RKO (cell line): ENCODE data around the gene CNGB1.

Source experiments
- DNase-seq: peaks from one replicate; pipeline ENCODE4 v3.0.0-alpha.2; 2016; ENCODE audit warnings: low spot score

Gene CNGB1

DNA sequence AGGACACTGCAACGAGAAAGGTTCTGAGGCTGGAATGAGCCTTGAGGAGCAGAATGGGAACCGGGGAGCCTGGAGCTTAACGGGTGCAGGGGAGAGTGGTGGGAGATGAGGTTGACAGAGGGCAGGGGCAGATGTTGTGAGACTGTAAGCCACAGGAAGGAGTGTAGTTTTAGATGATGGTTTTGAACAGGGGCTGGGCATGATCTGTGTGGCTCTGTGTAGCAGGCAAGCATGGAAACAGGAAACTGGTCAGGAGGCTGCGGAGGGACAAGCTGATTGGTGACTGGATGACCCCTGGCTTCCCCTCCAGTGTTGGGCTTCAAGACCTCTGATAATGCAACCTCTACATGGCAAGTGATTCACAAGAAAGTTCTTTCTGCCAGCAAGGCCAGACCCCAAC lies 1.4 kb upstream of the CNGB1 start:
- DNase-seq, result no peak

DNA sequence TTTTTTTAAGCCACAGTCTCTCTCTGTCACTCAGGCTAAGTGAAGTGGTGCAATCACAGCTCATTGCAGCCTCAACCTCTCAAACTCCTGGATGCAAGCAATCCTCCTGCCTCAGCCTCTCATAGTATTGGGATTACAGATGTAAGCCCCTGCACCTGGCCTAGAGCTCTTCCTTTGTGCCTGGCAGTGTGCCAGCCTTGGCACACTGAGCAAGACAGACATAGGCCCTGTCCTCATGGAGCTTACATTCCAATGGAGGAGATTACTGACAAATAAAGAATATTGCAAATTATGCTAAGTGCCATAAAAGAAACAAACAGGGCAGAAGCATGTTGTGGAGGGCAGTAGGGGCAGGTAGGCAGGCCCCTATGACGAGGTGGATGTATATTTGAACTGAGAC lies 920 bp upstream of the CNGB1 start:
- no peak for DNase-seq

DNA sequence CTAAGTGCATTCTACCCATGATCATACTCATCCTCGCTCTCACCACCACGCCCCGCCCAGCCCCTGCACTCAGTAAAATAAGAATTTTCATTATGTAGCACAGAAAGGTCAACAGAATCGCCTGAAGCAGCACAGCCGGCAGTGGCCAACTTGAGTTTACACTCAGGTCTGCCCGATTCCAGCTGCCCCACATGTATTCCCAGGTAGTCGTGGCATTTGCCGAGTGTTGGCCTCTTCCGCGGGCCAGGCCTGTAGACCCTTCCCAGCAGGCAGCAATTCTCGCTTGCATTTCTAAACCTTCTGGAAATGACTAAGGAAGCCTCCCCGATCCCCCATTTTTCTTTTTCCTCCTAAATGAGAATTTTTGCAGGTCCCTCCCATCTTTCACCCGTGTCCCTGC lies 609 bp downstream of the CNGB1 start:
- no peak for DNase-seq

DNA sequence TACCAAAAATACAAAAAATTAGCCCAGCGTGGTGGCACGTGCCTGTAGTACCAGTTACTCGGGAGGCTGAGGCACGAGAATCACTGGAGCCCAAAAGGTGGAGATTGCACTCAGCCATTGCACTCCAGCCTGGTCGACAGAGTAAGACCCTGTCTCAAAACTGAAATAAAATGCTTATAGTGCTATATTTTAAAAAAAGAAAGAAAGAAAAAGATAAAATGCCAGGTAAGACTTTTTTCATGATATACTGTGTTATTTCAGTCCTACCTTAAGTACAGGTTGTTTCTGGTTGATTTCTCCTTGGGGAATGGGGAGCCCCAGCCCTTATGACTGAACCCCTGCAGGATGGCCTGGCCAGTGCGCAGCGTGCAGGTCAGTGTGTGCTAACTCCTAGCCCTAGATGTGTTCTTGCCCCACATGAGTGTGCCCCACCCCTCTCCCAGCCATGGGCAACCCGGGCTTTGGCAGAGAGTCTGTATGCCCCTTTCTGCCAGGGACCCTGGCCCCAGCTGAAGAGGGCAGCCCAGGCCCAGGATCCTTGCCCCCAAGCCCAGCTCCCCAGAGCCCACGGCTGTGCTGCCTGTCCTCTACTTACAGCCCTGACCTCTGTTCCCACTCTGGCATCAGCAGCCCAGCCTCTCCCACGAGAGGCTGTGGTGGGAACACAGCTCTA lies 1.3 kb downstream of the CNGB1 start:
- DNase-seq, result no peak

DNA sequence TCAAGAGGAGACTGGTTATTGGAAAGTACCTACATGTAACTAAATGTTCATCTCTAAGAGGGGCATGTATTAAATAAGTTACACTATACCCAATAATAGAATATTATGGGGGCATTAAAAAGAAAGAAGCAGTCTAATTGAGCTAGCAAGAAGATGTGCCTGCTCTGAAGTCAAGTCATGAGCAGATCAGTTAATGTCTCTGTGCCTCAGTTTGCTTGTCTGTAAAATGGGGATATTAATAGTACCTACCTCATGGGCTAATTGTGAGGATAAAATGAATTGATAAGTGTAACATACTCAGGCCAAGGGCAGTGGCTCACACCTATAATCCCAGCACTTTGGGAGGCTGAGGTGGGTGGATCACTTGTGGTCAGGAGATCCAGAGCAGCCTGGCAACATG lies 3.0 kb downstream of the CNGB1 start:
- no peak for DNase-seq

DNA sequence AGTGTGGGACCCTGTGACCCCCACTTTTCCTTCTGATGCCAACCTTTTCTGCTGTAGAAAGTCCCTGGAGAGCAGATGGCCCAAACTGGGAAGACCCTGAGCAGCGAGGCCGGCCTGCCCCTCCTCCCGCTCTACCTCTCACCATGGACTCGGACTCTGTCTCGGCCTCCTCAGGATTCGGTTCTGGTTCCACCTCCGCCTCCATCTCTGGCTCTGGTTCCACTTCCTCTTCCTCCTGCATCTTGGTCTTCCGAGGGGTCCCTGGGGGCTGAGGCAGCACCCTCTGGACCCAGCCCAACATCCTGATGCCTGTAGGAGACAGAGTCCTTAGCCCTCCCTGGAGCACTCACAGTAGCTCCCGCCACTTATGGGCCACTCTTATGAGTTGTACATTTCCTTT lies 3.9 kb downstream of the CNGB1 start:
- DNase-seq, result no peak

DNA sequence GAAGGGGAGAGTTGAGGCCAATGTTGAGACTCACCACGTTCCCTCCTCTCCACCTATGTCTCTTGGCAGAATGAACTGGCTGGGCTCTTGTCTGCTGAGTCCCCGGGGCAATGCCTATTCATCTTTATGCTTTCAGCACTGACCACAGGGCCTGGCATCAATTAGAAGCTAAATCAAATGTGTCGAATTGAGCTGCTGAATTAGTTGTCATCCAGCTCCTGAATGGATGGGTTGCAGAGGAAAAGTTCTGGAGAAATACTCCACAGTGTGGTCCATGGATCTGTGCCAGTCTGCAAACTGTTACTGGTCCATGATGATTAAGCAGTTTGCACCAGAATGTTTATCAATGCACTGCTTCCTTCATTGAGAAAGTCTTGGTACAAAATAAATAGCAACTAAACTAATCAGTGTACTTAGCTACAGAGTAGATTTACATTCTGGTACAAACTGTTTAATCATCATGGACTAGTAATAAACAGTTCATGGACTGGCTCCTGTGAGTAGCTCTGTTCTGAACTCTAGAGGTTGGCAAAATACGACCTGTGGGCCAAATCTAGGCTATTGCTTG lies 4.6 kb downstream of the CNGB1 start:
- DNase-seq, result no peak

DNA sequence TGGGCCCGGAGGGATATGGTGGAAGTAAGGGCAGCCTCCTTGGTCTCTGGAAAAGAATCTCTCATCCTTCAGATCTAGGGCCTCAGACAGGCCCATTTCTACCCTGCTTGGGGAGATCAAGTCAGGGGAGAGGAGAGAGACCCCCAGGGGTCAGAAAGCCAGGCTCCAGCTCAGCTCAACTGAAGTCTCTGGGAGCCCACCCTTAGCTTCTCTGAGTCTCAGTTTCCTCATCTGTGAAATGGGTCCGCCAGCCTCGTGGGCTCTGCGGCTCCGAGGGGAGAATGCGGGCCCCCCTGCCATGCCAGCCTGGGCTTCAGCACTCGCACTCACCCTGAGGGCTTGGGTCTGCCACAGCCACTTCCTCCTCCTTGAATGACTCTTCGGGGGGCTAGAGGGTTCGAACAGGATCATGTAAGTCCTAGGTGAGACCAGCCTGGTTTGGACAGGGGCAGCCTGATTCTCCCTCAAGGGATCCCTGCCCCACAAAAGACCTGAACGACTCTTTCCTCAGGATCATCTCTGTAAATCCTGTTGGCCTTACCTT lies 6.7 kb downstream of the CNGB1 start:
- no peak for DNase-seq

DNA sequence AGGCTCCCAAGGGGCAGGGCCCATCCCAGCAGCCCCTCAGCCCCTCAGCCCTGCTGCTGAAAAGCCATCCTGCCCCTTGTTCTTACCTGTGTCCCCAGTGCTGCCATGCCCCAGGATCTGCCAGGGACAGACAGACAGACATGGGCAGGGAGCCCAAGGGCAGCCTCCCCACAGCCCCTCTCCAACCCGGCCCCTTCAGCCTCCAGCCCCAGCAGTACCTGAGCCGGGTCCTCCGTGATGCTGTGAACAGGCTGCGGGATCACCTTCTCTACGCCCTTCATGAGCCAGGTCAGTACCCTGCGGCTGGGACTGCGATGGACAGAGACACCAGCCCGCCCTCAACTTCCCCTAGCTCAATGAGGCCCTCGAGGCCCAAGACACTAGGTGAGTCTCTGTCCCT lies 8.2 kb downstream of the CNGB1 start:
- no peak for DNase-seq

DNA sequence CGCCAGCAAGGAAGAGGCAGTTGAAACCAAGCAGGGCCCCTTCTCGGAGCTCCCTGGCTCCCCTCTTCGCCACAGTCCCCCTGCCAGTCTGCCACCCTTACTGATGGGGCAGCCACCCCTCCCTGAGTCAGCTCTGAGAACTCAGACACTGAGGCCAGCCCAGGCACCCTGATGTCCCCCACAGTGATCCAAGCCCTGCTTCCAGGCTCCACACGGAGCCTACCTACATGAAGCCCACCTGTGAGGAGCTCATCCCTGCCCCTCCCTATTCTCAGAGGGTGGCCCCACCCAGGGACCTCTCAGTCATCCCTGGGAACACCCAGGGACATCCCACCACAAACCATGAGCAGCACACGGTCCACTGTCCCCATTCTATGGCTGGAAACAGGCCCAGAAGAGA lies 8.9 kb downstream of the CNGB1 start:
- DNase-seq, result no peak

DNA sequence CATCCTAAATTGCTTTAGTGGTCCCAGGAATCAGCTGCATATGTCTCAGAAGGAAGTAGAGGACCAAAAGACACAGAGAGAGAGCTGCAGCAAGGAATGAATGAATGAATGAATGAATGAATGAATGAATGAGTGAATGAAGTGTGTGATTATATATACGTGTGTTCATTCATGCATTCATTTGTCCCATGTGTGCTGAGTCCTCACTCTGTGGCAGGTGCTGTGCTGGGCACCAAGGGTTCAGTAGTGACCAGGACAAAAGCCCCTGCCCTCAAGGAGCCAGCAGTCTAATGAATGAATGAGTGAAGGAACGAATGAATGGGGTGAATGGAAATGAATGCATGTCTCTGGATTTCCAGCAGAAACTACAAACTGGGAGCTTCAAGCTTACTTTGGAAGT lies 9.4 kb downstream of the CNGB1 start:
- DNase-seq, result no peak

DNA sequence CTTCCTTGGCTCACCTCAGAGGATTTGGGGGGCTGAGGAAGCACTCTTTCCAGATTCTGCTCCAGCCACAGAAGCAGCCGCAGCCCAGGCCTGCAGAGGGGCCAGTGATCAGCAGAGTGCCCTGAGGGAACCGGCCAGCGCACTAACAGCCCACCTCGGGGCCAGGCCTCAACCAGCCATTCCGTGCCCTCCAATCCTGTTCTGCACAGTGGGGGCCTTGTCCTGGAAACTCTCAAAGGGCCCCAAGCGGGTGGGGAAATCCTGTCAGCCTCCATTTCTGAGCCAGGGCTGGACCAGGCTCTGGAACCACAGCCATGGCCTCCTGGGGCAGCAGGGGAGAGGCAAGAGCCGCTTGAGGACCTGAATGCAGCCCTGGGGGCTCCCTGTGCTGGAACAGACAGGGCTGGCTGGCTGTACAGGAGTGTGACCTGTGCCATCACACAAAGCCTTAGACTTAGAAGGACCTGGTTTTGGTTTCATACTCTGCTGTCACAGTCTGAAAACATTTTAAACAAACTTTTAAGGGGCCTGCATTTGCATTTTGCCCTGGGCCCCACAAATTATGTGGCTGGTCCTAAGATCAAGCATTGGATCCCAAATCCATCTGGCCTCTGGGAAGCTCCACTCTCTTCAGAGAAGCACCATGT lies 10.0 kb downstream of the CNGB1 start:
- DNase-seq, result no peak

DNA sequence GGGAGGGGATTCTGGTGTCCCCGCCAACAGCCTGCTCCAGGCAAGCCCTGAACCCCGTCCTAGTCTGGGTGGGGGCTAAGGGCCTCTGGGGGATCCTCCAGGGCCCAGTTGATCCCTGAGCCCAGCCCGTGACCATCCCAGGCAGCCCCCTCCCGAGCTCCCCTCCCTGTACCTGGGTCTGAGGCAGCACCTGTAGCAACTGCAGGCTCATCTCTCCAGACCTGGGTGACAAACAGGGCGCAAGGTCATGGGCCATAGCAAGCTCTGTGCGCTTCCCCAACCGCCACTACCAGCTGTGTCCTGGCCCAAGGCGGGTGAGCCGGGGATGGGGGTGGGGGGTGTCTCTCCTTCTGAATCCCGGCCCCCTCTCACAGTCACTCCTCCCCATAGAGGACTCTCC lies 10.6 kb downstream of the CNGB1 start:
- no peak for DNase-seq

DNA sequence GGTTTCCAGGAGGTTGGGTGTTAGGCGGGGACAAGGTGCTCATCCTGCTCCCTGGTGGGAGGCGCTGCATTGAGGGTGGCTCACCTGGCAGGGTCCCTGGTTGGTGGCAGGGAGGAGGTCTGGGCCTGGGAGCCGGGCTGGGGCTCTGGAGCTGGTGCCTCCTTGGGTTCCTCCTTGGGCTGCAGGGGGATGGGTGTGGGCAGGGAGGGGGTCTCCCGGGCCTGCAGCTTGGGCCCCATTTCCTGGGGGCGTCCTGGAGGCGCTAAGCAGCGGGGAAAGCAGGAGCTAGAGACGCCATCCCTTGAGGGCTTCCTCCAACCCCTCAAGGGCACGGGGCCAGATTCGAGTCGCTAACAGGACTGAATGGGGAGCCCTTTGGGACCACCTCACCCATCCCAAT lies 11.1 kb downstream of the CNGB1 start:
- DNase-seq, result no peak

DNA sequence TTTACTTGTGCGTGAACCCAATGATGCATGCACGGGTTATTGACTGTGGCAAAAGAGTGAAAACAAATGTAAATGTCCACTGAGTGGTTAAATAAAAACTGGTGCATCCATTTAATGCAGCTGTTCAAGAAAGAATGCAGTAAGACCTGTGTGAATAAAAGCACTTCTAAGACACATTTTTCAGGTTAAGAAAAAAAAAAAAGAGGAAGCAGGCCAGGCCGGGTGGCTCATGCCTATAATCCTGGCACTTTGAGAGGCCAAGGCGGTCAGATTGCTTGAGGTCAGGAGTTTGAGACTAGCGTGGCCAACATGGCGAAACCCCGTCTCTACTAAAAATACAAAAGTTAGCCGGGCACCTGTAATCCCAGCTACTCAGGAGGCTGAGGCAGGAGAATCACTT lies 11.8 kb downstream of the CNGB1 start:
- DNase-seq, result no peak

DNA sequence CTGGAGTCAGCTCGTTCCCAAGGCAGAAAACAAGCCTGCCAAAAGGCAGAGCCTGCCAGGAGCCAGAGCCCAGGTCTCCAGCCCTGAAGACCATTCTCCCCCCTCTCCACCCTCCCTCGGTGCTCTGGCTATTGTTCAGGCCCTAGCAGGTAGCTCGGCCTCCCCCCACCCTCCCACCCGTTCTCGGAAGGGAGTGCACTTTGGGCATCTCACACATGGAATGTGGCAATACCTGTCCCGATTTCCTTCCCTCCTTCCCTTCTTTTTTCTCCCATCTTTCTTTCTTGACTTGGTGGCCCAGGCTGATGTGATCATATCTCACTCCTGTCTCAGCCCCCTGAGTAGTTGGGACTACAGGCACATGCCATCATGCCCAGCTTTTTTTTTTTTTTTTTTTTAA lies 12.4 kb downstream of the CNGB1 start:
- no peak for DNase-seq

DNA sequence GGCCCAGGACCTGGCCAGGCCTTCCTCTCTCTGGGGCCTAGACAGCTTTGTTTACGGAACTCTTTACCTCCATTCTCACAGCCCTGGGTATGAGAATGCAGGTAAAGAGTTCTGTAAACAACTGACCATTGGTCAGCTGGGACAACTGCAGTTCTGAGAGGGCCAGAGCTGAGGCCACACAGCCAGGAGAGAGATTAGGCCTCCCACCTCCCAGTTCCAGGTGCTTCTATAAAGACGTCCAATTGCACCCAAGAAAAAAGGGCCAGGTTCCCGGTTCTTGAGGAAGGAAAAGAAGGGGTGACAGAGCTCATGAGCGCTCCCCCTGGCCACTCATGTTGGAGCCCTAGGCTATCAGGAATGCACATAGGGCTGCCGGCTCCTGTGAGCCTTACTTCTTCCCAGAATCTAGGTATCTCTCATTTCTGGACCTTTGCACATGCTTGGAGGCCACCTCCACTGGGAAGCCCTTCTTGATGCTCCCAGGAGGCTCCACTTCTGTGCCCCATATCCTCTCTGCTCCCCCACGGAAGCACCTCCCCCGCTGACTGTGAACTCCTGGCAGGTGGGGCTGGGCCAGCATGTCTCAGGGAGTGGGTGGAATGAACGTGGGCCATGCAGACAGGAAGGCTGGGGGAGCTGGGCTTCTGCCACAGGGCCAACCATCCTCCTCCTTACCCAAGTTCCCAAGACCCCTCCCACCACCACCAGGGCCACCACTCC lies 13.1 kb downstream of the CNGB1 start:
- no peak for DNase-seq

DNA sequence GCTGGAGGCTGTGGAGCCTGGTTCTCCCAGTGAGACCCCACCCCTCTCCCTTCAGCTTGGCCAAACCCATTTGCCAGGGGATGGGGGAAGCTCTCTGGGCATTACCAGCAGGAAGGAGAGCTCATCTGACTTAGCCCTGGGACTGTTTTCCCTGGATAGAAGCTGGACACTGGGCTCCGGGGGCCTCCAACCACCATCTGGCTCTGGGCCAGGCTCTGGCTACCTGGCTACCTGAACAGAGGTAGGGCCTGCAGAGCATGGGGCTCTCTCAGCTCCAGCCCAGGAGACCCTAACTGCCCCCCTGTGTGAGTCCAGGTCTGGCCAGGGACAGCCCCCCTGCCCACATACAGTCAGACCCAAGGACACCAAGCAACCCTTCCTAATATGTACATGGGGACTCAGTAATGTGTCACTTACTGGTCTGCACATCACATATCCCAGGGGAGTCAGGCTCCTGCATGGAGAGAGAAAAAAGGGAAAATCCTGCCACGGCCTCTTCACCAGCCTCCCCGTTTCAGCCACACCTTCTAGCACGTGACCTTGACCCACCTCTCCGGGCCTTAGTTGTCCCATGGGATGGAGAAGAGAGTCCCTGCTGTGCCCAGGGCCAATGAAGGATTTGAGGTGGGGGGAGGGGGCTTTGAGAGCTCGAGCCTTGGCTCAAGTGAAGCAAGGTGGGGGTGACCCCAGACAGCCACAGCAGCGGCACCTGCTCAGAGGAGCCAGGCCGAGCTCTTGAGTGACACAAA lies 13.8 kb downstream of the CNGB1 start:
- DNase-seq, result no peak

DNA sequence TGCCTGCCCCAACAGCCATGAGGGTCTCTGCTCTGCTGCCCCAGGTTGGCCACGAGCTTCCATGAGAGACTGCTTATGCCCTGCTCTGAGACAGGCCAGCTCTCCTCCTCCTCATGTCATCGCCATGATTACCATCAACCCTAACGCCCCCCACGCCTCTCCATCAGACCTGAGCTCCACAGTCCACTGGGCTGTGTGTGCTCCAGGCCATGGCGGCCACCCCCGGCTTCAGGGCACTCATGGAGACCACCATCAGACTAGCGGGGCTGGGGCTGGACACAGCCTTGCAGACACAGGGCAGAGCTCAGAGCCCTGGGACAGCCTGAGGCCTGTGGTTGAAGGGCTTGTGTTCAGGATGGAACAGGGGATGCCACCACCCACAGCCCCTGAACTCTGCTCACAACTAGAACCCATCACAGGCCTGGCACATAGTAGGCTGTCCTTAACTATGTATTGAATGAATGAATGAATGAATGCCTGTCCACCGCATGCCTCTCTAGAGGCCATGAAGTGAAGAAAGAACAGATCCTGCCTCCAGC lies 14.6 kb downstream of the CNGB1 start:
- DNase-seq, result no peak

DNA sequence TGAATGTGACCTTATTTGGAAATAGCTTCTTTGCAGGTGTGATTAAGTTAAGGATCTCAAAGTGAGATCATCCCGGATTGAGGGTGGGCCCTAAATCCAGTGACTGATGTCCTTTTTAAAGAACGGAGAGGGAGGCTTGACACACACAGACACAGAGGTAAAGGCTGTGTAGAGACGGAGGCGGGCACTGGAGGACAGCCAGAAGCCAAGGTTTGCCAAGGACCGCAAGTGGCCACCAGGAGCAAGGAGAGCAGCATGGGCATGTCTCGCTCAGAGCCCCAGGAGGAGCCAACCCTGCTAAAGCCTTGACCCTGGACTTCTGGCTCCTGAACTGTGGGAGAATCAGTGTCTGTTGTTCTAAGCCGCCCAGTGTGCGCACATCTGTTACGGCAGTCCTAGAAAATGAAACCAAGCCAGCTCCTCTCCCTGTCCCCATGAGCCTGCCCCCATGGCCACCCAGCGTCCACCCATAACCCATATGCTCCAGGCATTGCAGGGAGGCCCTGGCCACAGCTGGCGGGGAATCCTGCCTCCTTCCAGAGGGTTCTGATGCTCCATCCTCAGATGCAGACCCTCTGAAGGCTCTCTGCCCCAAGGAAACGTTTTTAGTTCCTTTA lies 15.2 kb downstream of the CNGB1 start:
- no peak for DNase-seq

DNA sequence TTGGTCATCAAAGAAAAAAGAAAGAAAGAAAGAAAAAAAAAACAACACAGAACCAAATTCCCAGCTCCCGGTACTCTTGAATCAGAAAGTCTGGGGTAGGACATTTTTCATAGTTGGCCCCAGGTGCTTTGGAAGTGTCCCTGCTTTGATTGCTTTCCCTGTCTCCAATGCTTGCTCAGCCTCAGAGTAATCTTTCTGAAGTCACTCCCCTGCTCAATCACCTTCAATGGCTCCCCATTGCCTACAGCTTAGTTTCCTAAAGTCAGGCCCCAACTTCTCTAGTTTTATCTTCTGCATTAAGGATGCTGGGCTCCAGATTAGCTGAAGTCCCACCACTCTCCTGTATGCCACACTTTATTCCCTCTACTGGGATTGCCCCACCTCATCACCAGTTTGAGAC lies 17.1 kb downstream of the CNGB1 start:
- DNase-seq, result no peak

DNA sequence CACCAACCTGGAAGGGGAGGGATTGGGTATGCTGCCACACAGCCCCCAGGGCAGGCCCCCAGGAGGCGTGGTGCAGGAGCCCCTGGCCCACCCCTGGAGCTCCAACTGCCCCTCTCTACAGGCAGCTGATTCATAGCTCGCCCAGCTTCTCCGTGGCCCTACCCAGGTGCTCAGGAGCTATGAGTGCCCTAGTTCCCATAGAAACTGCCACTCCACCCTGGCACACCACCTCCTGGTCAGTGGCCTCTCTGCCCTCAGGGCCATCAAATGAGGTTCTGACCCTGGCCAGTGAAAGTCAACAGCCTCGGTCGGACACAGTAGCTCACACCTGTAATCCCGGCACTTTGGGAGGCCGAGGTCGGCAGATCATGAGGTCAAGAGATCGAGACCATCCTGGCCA lies 18.0 kb downstream of the CNGB1 start:
- DNase-seq, result no peak
